Measurements from ENCODE around the gene IL1RAPL1.

Gene IL1RAPL1

DNA sequence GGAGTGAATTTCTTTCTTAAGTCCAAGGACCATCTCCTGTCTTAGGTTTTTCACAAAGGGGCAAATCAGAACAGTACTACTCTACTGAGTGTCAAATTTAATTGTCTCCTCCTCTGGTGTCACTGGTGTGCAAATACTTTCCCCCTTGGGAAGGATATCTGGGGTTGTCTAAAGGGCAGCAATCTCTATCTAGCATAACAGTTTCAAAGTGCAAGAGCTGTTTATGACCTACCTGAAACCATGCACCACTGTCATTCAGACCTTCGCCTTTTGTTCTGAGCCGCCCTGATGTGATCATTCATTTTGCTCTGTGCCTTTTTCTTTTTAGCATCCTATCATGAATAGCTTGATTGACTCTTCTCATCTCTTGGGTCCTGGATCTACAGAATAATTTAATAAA lies 39.3 kb downstream of the IL1RAPL1 start:
- DNase-seq (ENCODE audit: low read depth in 1 of 2, low spot score in 1 of 2): no peak

DNA sequence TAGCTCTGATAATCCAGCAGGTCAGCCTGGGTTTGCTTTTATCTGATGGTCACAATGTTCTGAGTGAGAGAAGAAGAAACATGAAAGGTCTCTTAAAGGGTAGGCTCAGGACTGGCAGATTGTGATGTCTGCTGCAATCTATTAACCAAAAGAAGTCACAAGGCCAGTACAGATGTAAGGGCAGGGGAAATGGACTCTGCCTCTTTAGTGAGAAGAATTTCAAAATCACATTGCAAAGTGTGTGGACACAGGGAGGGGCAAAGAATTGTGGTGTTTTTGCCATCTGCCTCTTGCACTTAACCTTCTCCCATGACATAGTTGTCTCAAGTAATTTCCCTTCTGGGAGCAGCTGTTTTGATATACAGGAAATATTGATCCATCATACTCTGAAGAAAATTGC lies 40.9 kb downstream of the IL1RAPL1 start:
- DNase-seq (ENCODE audit: low read depth in 1 of 2, low spot score in 1 of 2): no peak

DNA sequence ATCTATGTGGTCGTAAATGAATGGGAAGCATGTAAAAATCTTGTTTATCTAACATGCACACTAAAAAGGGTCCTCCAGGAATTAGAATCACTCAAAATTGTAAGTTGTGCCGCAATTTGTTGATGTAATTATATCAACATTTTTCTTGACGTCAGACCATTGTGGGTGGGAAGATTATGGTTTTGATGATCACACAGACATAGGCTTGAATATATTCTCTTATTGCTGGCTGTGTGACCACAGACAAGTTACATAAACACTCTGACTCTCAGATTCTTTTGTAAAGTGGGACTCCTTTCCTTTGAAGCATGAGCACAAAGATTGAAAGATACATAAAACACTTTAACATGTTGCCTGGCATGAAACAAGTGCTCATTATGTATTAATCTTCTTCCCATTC lies 51.5 kb downstream of the IL1RAPL1 start:
- DNase-seq (ENCODE audit: low read depth in 1 of 2, low spot score in 1 of 2): no peak

DNA sequence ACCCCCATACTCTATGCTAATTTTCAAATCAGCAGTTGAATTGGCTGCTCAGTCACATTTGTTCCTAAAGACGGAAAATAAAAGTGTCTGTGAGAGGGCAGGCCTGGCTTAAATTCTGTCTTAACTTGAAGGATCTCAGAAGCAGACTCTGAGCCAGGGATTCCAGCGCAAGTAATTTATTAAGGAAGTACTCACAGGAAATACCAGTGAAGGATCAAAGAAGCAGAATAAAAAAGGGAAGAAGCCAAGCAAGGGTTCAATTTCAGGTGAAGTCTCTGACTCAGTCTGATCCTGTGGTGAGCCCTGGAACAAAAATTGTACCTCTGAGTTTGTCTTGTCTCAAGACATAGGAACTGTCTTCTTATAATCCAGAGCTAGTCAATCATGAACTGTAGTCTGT lies 52.2 kb downstream of the IL1RAPL1 start:
- DNase-seq (ENCODE audit: low read depth in 1 of 2, low spot score in 1 of 2): no peak

DNA sequence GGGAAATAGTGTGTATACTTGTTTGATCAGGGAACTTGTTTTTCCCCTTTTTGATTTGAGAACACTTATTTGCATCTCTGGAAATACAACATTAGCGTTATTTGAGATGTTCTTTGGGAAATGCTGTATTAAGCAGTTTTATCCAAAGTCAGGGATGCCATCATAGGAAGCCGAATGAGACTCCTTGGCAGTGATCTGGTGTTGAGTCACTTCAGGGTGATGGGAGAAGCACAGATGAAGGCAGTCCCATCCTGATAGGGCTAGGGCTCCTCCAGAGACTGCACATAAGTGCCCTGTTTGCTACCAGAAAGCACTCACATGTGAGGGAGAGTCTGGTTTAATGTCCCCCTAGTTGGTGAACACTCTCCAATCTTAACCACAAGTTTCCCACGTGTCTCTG lies 62.3 kb downstream of the IL1RAPL1 start:
- DNase-seq (ENCODE audit: low read depth in 1 of 2, low spot score in 1 of 2): no peak

DNA sequence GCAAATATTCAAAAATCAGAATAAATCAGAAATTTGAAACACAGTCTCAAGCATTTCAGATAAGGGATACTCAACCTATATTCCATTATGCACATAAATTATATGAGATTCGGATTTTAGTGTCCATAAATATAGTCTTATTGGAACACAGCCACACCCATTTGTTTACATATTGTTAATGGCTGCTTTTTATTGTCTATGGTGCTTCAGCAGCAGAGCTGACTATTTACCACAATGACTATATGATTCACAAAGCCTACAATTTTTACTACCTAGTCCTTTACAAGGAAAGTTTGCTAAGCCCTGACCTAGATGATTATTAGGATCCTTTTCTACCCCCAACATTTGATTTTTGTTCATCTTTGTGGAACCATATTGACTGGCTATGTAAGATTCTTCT lies 63.9 kb downstream of the IL1RAPL1 start:
- no peak for DNase-seq (ENCODE audit: low read depth in 1 of 2, low spot score in 1 of 2)

DNA sequence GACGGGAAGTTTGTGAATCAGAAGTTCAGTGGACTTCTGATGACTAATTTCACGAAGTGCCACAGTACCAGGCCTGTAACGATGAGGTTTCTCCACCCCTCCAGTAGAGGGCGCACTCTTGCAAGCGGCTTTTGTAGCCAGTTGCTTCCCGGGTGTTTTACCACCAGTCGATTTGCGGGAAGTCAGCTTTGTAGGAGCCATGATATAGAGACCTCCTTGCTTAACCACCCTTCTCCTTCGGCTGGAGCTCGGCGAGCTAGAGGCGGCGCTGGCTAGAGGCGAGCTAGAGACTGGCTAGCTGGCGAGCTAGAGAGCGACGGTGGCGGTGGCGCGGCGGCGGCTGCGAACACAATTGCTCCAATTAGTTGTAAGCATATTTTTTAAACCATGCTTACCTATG lies 72.0 kb downstream of the IL1RAPL1 start:
- DNase-seq (ENCODE audit: low read depth in 1 of 2, low spot score in 1 of 2): no peak

DNA sequence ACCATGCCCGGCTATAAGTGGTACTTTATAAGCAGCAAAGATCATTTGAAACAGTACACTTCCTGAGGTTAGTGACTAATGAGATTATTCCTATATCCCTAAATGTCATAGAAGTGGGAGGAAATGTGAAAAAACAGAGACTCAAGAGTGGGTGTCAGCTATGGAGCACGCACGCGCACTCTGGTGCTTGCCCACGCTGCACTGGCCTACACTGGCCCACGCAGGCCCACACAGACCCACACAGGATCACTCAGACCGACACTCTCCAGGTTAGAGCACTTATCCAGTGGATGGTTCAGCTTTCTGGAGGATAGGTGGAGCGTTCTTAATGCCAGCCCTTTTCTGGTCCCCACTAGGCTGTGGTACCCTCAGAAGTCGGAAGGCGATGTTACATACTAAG lies 78.5 kb downstream of the IL1RAPL1 start:
- DNase-seq (ENCODE audit: low read depth in 1 of 2, low spot score in 1 of 2): no peak

DNA sequence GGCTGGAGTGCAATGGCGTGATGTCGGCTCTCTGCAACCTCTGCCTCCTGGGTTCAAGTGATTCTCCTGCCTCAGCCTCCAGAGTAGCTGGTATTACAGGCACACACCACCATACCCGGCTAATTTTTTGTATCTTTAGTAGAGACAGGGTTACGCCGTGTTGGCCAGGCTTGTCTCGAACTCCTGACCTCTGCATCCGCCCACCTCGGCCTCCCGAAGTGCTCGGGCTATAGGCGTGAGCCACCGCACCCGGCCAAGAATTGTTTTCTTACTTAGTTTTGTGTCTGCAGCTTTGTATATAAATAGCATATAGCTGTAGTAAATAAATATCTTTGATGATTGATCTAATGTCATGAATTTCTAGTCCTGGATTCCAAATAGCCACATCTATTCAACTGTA lies 81.1 kb downstream of the IL1RAPL1 start:
- DNase-seq (ENCODE audit: low read depth in 1 of 2, low spot score in 1 of 2): no peak

DNA sequence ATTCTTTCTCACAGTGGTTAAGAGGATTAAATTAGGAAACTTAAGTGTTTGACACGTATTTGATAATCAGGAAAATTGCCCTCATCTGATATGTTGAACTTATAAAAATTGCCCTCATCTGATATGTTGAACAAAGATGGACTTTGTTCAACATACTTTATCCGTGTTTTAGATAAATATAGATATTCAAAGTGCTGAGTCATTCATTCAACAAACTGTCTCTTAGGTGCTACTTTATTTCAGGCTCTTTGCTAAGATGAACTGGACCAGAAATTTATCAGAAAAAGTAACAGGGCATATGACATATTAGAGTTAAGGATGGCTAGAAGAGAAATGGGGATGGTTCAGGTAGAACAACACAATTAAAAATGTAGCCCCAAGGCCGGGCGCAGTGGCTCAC lies 81.7 kb downstream of the IL1RAPL1 start:
- DNase-seq (ENCODE audit: low read depth in 1 of 2, low spot score in 1 of 2): no peak

DNA sequence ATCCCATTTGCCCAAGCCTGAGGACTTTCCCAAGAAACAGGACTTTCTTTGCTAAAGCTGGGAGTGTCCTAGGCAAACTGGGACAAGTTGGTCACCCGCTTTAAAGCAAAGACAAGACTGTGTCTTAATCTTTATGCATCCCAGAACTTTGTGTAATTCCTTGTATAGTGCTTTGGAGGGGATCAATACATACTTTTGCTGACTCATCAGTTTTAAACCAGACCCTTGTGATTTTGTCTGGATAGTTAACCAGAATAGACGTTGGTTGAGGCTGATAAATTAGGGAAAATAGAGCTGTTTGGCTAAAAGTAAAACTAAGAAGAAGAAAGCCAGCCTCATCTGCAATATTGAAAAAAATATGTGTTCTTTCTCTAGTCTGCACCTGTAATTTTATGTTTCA lies 82.8 kb downstream of the IL1RAPL1 start:
- DNase-seq (ENCODE audit: low read depth in 1 of 2, low spot score in 1 of 2): no peak

DNA sequence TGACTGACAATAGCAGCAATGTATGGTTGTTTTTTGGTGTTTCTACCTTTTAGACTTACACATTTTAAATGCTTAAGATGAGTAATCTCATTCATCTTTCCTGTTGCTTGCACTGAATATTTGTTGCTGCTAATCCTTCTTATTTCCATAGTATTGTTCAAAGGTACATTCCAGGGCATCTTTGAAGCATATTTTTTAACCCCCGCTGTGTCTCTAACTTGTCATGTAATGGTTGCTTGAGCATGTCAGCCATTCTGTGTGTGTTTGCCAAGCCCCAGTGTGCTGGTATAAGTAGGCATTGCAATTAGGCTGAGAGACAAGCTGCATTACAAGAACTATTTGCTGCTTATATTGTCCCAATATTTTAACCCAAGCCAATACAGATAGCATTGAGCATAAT lies 87.9 kb downstream of the IL1RAPL1 start:
- no peak for DNase-seq (ENCODE audit: low read depth in 1 of 2, low spot score in 1 of 2)

DNA sequence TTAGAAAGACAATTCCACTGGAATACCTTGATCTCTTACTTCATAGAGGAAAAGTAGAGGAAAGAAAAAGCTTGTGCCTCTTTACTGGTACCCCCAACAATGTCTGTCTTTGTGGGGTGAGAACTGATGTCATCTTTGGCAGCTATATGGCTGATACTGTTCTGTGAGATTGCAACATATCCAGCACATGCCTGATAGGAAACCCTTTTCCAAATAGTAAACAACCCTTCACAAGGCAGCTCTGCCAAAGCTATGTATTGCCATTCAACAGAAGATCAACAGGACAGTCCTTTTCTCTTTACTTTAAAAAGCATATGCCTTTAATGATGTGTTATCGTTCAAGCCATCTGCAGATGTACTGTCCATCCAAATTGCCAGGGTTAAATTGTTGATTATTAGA lies 105.9 kb downstream of the IL1RAPL1 start:
- DNase-seq (ENCODE audit: low read depth in 1 of 2, low spot score in 1 of 2): no peak

DNA sequence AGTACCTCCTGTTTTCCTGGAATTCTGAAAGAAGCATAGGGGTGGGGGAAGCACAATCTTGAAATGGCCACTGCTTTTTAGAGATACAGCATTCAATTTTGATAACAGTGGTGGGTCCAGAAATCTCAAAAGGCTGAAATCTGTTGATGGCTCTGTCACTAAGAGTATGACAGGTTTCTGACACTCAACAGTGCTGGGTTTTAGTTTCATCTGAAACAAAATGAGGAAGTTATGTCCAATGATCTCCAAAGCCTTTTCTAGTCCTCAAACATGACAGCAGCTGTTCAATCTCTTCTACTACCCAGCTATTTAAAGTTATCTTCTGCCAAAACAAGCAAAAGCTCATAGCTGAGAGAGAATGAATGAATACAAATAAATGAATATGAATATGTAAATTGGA lies 110.5 kb downstream of the IL1RAPL1 start:
- no peak for DNase-seq (ENCODE audit: low read depth in 1 of 2, low spot score in 1 of 2)

DNA sequence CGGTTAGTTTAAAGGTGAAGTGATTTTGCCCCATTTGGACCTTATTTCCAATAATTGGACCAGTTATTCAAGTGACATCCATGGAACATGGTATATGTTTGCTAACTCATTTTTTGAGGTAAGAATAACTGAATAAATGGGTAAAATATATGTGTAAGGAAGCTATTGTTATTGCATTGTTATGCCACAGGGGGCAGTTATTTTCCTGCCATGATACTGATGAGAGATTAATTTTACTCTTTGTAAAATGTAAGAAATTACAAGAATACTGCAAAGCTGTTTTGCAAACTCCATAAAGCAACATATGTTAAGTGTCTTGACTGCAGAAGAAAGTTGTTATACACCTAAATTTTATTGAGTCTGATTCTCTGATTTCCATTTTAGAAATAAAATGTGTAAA lies 114.0 kb downstream of the IL1RAPL1 start:
- DNase-seq (ENCODE audit: low read depth in 1 of 2, low spot score in 1 of 2): no peak

DNA sequence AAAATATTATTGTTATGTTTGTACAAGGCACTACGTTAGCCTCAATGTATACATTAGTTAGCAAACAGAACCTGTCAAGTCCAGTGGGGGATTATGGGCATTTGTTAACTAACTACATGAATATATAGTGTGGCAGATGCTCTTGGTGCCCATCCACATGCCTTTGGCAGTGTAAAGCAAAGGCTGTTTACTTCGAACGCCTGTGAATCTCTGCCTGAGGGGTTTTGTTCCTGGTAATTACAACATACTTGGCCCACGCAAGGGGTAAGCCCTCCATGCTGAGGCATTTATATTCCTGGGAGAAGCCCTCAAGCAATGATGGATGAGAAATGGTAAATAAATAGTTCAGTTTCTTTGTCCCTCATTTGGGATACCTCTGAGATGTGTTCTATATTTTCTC lies 119.7 kb downstream of the IL1RAPL1 start:
- no peak for DNase-seq (ENCODE audit: low read depth in 1 of 2, low spot score in 1 of 2)

DNA sequence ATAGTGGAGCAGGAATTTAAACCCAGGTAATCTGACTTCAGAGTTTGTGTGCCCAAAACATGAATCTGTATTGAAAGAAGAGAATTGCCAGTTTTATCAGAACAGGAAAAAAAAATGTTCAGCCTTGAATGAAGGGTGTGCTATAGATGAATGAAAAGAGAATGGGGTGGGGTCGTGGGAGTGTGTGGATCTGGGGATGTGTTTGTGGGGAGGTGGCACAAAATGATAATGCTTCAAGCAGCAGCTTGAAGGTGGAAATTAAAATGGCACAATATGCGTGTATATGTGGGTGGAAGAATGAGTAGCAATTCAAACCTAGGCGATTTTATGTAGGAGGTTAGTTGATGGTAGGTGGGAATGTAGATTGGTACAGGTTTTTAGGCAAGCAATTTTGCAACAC lies 122.2 kb downstream of the IL1RAPL1 start:
- DNase-seq (ENCODE audit: low read depth in 1 of 2, low spot score in 1 of 2): no peak

DNA sequence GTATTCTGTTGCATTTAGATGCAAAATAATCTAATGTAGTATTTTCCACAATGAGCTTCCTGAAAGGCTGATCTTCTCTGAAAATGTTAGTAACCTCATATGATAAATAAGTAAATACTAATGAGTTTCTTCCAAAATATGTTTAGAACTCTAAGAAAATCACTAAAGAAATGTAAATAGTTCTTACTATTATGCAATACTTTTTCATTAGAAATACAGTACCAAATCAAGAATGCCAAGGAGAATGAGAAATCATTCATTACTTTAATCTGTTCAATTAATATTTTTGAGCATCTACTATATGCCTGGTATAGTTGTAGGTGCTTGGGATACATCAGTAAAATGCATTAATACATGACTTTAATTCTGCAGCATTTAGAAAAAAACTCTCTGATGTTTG lies 130.6 kb downstream of the IL1RAPL1 start:
- no peak for DNase-seq (ENCODE audit: low read depth in 1 of 2, low spot score in 1 of 2)

DNA sequence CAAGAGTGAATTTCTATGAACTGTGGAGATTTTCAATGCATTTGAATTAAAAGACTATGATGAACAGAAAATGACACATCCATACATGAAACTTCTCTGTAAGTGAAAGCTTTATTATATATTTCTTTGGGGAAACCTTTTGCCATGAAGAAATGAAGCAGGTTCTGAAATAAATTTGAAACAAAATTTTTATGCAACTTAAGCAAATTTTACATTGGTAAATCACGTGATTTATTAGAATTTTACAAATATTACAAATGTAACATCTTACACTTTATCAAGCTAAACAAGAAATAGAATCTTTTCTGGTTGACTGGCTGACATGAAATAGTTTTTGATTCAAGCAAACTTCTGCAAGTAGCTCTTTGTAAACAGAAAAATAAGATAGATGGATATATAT lies 131.2 kb downstream of the IL1RAPL1 start:
- no peak for DNase-seq (ENCODE audit: low read depth in 1 of 2, low spot score in 1 of 2)

DNA sequence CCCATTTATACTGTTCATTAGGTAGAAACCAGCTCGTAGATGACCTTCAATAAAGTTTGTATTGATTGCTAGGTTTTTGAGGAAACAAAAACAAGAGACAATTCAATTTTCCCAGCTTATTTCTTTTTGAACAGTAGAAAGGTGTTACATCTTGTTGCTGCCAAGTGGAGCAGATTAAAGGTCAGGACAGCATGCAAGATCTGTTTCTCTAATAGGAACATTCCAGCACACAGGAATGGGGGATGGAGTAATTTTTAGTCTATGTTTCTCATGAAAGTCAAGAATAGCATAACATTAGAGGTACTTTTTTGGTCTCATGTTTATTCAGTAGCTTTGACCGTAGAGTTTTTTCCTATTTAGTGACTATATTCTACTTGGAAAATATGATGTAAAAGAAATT lies 132.4 kb downstream of the IL1RAPL1 start:
- DNase-seq (ENCODE audit: low read depth in 1 of 2, low spot score in 1 of 2): no peak

DNA sequence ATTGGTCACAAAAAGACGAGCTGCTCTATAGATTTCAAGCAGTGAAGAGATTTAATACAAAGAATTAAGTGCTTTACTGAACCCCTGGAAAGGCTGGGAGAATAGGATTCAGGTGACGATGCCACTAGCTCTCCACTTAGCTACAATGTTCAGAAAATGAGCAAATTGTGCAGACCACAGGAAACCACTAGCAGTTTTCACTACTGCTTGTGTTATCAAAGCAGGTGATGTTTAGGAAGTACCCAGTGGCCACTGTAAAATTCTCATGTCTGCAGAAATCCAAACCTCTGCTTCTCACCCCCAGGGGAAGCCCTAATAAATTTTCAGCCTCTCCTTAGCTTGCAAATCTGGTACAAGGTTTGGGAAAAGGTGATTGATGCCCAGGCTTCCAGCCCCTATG lies 165.1 kb downstream of the IL1RAPL1 start:
- DNase-seq (ENCODE audit: low read depth in 1 of 2, low spot score in 1 of 2): no peak

DNA sequence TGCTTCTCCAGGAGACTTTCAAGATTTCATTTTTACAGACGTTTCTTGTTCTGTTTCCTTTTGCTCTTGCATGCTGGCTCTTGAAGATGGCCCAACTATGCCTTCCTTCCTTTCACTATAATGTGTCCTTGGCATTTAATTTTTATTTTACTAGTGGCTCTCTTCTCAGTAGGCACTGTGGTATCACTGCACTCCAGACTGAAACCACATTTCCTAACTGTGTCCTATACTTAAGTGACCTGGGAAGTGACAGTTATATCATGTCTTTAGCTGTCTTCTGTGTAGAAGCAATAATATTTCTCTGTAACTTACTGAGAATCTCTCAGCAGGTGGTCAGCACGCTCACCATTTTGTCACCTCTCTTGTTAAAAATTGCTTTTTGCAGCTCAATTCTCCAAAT lies 168.9 kb downstream of the IL1RAPL1 start:
- DNase-seq (ENCODE audit: low read depth in 1 of 2, low spot score in 1 of 2): no peak

DNA sequence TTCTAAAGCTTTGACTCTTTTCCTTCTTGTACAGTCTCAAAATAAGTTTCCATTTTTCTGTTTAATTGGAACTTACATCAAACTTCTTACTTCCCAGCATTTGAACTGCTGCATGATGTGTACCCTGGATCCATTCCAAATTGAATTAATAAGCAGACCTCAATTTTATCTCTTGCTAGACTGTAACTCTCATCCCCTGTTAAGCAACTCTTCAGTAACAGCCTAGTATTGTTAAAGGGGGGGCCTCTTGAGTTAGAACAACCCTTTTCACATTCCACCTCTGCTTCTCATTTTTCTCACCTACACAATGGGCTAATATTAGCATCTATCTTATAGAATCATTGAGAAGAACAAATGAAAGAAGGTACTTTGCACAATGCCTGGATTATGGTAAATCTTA lies 169.4 kb downstream of the IL1RAPL1 start:
- no peak for DNase-seq (ENCODE audit: low read depth in 1 of 2, low spot score in 1 of 2)

DNA sequence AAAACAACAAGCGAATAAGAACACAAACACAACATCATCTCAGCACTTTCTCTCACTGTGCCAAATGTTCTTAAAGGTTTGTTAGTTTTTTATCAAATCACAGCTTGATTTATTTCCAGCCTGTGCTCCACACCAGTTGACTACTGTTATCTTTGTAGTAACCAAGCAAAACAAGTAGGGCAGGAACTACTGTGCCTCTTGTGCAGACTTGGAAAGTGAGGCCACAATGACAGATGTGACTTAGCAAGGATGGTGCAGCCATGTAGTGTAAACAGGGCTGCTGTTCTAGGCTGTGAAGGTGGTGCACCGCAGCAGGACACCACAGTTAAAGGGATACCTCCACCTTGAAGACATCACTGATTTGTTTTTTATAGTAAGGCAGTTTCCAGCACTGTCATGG lies 170.0 kb downstream of the IL1RAPL1 start:
- DNase-seq (ENCODE audit: low read depth in 1 of 2, low spot score in 1 of 2): no peak

All from activated T-helper 1 cell treated with anti-CD3 and anti-CD28 coated beads, Interleukin-2, amount 50 U/mL, for 16 hours (primary cell).